ENCODE measurements around the gene PLPP1.

Gene PLPP1

DNA sequence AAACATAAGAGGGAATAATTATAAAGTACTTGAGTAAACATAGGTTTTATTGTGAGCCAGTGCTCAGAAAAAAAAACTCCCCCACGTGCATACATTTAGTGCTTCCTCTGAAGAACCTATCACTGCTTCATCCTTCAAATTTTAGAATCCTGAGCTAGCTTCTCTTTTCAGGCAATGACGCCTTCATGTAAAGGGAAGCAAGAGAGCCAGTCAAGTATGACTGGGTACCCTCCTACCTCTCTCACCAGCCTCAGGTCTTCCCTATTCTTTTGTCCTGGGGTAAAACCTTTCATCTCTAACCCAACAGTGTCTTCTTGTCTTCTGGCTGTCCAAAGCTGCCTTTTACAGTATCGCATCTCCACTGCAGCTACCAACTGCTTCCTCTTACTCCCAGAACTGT, 32.0 kb downstream of the PLPP1 start:
- DNase-seq = no peak

DNA sequence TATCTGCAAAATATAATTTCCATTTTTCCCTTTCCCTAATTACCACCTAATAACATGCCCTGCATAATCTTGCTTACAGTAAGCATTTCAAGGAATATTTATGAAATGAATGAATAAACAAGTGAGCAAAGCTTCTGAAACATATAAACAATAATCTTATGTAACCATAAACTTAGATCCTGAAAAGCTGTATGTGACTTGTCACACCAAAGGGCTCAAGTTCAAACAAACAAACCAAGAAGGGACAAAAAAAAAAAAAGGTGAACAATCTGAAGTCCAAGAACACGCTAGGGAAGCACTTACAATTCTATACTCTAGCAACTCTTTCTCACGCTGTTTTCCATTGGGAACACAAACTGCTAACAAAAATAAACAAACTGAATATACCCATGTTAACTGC, 36.3 kb downstream of the PLPP1 start:
- no peak for DNase-seq

DNA sequence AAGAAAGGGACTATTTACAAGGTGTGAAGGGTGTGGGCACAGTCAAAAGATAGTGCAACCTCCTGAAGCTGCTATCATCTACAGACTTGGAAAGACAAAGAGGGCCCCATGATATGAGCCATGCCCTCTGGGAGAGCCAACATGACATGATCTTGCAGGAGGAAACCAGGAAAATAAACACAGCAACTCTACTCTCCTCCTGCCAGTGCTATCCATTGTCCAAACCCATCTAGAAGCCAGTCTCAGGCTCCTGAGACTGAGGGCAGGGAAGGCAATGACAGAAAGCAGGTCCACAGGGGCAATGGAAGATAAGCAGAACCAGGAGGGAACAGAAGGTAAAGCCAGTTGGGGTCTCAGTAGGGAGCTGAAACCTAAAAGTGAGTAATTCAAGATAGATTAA, 37.1 kb downstream of the PLPP1 start:
- no peak for DNase-seq

GRCh38 chr5:55495216-55495615, 39.5 kb downstream of the PLPP1 start:
- no peak for DNase-seq

- DNase-seq = no peak
These were observed 42.3 kb downstream of the PLPP1 start for GRCh38 chr5:55492449-55492848.

- DNase-seq = no peak
These were observed 49.7 kb downstream of the PLPP1 start for GRCh38 chr5:55485073-55485472.

- no peak for DNase-seq
These were observed 50.2 kb downstream of the PLPP1 start for GRCh38 chr5:55484531-55484930.

- DNase-seq = no peak
These were observed 50.9 kb downstream of the PLPP1 start for GRCh38 chr5:55483885-55484284.

DNA sequence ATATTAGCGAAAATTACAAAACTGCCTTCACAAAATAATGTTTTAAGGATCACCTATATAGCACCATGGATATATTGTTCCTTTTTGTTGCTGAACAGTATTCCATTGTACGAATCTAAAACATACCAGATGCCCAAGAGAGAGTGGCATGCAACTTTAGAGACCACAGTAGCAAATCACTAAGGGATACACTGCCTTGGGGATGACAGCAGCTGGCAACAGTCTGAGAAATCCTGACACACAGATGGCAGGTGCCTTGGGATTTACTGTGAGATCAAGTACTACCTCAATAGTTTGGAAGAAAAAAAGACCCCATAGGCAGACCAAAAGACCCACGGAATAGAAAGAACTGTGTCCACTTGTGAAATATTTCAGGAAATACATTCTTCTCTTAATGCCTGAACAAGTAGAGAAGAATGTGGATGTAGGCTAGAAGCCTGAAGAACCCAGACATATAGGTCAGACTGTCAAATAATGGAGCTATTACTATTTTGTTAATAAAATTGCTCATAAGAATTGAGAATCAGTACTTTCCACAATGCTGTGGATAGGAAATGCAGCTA, 53.4 kb downstream of the PLPP1 start:
- no peak for DNase-seq

- DNase-seq = no peak
These were observed 54.0 kb downstream of the PLPP1 start for GRCh38 chr5:55480781-55481180.

DNA sequence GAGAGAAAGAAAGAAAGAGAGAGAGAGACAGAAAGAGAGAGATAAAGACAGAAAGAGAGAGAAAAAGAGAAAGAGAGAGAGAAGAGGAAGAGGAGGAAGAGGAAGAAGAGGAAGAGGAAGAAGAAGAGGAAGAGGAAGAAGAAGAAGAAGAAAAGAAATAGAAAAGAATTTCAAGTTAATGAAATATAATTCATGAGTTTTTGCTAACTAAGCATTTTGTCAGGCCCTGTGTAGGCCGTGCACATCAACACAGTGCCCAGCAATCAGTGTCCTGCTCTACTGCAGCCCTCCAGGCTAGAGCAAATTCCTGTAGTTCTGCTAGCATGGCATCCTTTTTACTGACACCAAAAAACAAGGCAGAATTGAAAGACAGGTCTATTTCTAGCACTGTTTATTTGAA, 62.1 kb downstream of the PLPP1 start:
- DNase-seq = no peak

DNA sequence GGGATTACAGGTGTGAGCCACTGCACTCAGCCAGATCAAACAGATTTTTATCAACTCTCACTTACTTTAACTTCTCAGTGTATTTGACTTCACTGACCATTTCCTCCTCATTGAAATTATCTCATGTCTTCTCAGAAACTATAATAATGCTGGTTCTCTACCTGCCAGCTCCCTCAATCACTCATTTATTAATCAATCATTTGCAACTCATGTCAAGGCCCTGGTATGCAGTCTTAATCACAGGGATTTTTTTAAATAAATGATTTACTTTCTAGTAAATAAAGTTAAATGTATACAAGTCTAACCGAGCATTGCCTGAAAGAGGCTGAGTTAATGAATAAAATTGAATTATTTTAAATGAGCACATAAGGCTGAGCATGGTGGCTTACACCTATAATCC, 63.3 kb downstream of the PLPP1 start:
- no peak for DNase-seq

DNA sequence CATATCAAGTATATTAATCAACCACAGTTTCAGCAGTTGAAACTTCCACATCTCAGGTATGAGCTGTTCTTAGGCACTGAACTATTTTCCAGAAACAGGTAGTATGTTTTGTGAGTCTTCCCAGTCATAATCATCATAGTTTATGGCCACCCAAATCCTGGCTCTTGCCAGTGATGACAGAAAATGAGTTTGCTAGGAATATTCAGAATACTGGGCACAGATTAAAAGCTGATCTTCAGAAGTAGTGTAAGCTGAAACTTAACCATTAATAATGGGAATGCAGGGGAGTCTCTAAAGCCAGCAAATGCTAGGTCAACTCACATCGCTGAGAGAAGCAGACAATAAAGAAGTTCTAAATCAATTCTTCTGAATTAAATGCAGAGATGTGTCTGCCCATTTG, 64.5 kb downstream of the PLPP1 start:
- no peak for DNase-seq

GRCh38 chr5:55469839-55470238, 64.9 kb downstream of the PLPP1 start:
- DNase-seq = no peak

DNA sequence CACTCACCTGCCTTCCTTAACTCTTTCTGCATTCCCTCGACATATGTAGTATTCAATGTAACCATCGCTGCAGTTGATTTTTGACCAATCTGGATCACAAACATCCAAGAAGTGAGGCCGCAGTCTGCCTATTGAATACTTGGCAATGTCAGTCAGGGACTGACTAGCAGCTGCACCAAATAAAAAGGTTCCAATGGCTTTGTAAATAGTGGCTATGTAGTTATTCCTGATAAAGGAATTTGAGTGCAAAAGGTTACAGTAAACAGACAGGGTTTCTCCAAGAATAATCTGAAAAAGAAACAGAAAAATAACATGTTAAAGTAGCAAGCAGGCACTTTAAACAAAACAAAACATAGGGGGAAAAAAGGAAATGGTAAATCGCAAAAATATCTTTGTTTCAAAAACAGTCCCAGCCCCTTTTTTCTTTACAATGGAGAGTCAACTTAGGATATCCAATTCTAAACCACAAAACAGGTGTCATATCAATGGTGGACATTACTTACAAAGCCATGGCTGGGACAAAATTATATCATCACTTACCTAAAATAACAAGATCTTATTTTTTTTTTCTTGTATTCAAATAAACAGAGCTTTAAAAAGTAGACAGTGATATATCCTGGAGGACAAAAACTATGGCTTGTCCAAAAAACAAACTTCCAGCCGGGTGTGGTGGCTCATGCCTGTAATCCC, 66.8 kb downstream of the PLPP1 start:
- no peak for DNase-seq

GRCh38 chr5:55463613-55464012, 71.2 kb downstream of the PLPP1 start:
- DNase-seq = no peak

DNA sequence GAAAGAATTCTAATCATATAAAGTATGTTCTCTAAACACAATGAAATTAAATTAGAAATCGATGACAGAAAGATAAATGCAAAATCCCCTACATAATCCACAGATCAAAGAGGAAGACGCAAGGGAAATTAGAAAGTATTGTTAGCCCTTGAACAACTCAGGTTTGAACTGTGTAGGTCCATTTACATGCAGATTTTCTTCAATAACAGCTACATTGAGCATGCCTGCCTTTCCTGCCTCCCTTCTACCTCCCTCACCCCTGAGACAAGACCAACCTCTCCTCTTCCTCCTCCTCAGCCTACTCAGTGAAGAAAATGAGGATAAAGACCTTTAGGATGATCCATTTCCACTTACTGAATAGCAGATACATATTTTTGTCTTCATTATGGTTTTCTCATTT, 75.2 kb downstream of the PLPP1 start:
- no peak for DNase-seq

- DNase-seq = no peak
These were observed 78.4 kb downstream of the PLPP1 start for GRCh38 chr5:55456216-55456895.

GRCh38 chr5:55454282-55454681, 80.5 kb downstream of the PLPP1 start:
- DNase-seq = no peak

DNA sequence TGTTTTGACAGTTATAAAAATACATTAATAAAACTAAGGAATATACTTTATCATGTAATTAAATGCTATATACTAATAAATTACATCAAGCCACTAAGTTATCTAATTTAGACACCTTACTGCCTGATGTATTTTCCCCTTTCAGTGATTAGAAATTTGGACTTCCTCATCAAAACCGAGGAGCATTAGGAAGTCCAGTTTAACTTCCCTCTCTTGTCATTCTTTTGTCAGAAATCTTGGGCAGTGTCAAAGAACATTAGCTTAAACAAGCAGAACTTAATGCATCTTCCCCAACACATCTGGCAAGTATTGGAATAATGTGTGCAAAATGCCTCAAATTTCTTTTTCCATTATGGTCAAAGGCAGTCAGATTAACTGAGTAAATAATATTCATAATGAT, 81.6 kb downstream of the PLPP1 start:
- DNase-seq = no peak

GRCh38 chr5:55451976-55452375, 82.8 kb downstream of the PLPP1 start:
- DNase-seq = no peak

GRCh38 chr5:55450050-55450765, 84.6 kb downstream of the PLPP1 start:
- no peak for DNase-seq

- DNase-seq = no peak
These were observed 88.0 kb downstream of the PLPP1 start for GRCh38 chr5:55446640-55447351.
